Measurements from ENCODE around the gene PRKCB. TPM values are rescaled to one million over a fixed set of nuclear protein-coding genes. Genes with fewer than 3 reads are reported as not detected.

PRKCB gene
- total RNA-seq, 4 donors from 2014 or later = 0.29 to 9.5 (median 2.9) TPM

DNA sequence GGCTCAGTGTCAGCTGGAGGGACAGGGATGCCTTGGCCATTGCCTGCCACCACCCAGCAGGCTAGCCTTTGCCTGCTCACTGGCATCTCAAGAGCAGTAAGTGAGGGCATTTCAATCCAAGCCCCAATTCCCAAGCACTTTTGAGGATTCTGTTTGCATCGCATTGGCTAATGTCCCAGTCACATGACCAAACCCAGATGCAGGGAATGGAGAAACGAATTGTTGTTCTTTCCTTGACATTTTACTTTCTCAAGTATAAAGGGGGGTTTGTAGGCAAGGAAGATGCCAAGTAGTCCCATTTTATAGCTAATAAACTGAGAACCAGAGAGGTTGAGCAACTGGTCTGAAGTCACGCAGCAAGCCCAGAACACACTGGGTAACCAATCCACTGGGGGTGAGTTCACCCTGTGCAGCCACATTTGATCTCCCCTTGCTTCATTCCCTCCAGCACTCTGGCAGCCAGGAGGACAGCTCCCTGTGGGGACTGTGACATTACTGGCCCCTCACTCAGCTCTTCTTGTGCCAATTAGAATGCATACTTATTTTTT, 226.6 kb downstream of the PRKCB start:
- H3K27ac ChIP-seq = no peak overlapping the region
- intact Hi-C loops (cut with DNase I; ENCODE audit: low total_unique reads) = no loop called here
- no peaks in the 10 kb centered on the region for H3K27me3 ChIP-seq
- DNase-seq = no peak
- H3K4me1 ChIP-seq = no peaks in the 10 kb centered on the region
- no peaks in the 10 kb centered on the region for H3K36me3 ChIP-seq
- TF ChIP-seq, protein P1, sequence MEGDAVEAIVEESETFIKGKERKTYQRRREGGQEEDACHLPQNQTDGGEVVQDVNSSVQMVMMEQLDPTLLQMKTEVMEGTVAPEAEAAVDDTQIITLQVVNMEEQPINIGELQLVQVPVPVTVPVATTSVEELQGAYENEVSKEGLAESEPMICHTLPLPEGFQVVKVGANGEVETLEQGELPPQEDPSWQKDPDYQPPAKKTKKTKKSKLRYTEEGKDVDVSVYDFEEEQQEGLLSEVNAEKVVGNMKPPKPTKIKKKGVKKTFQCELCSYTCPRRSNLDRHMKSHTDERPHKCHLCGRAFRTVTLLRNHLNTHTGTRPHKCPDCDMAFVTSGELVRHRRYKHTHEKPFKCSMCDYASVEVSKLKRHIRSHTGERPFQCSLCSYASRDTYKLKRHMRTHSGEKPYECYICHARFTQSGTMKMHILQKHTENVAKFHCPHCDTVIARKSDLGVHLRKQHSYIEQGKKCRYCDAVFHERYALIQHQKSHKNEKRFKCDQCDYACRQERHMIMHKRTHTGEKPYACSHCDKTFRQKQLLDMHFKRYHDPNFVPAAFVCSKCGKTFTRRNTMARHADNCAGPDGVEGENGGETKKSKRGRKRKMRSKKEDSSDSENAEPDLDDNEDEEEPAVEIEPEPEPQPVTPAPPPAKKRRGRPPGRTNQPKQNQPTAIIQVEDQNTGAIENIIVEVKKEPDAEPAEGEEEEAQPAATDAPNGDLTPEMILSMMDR (IDR thresholded peaks at IDR 0.05) = no peak
- no peak for TF ChIP-seq POLR2A (IDR thresholded peaks at IDR 0.05)
- H3K9me3 ChIP-seq = no peaks in the 10 kb centered on the region
- H3K4me3 ChIP-seq = no peak overlapping the region

DNA sequence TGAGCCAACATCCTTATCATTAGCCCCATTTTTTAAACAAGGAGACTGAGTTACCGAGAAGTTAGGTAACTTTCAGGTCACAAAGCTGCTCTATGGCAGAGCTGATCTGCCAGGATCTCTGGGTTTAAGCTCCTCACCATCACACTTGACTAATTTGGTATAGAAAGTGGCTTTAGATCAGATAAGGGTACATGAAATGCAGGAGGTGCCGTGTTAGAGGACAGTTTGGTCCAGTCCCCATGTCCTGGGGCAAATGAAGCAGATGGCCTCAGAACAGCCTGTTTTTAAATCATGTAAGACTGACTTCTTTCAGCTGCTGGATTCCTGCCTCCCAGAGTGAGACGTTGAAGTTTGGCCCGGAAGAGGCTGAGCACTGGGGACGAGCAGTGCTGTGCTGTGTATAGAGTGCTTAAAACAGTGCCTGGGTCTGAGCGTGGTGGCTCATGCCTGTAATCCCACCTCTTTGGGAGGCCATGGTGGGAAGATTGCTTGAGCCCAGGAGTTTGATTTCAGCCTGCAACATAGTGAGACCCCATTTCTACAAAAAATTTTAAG, 233.3 kb downstream of the PRKCB start:
- no peaks in the 10 kb centered on the region for H3K36me3 ChIP-seq
- no peak overlapping the region for H3K4me3 ChIP-seq
- no peak overlapping the region for H3K27ac ChIP-seq
- H3K4me1 ChIP-seq = no peaks in the 10 kb centered on the region
- no peaks in the 10 kb centered on the region for H3K9me3 ChIP-seq
- TF ChIP-seq, protein P1 (IDR thresholded peaks at IDR 0.05) = no peak
- no peak for TF ChIP-seq POLR2A (IDR thresholded peaks at IDR 0.05)
- no peaks in the 10 kb centered on the region for H3K27me3 ChIP-seq
- DNase-seq = no peak
- intact Hi-C loops (cut with DNase I; ENCODE audit: low total_unique reads) = no loop called here

DNA sequence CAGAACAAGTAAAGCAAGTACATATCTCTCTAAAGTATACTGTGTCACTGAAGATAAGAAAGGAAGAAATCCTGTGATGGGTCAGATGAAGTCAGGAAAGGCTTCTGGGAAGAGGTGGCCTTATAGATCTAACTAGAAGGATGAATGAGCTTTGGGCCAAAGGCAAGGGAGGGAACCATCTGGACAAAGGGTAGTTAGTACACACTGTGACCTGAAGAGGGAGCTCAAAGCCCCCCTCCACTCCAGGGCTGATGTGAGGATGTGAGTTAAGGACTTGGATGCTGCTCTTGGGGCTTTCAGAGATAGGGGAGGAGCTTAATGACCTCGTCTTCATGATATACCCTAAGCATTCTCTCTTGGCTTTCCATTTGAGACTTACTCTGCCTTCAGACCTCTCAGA, 235.1 kb downstream of the PRKCB start:
- H3K36me3 ChIP-seq = no peaks in the 10 kb centered on the region
- no peak overlapping the region for H3K27ac ChIP-seq
- no peak for DNase-seq
- no peaks in the 10 kb centered on the region for H3K9me3 ChIP-seq
- H3K27me3 ChIP-seq = no peaks in the 10 kb centered on the region
- no peak for TF ChIP-seq POLR2A (IDR thresholded peaks at IDR 0.05)
- TF ChIP-seq, protein P1 (IDR thresholded peaks at IDR 0.05) = no peak
- H3K4me3 ChIP-seq = no peak overlapping the region
- no peaks in the 10 kb centered on the region for H3K4me1 ChIP-seq
- intact Hi-C loops (cut with DNase I; ENCODE audit: low total_unique reads) = no loop called here

DNA sequence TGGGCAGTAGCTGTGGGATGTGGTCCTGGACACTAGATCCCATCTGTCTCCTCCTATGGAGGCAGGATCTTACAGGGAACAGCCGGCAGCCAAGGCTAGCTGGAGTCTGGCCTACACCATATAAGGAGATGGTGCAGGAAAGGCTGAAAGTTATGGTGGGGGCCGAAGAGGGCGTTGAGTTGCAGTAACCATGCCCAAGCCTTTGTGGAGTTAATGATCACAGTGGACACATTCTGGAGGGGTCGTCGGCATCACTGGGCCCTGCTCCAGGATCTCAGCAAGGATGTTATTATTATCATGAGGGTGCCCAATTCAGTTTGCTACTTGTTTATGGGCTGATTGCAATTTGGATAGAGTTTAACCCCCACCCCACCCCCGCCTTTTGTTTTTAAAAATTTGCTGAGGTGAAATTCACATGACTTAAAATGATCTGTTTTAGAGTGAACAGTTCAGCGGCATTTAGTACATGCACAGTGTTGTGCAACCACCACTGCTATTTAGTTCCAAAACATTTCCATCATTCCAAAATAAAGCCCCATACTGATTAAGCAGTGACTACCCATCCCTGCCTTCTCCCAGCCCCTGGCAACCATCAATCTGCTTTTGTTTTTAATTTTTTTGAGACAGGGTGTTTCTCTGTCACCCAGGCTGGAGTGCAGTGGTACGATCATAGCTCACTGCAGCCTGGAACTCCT, 236.0 kb downstream of the PRKCB start:
- H3K4me1 ChIP-seq = no peaks in the 10 kb centered on the region
- DNase-seq = no peak
- H3K36me3 ChIP-seq = no peaks in the 10 kb centered on the region
- H3K27me3 ChIP-seq = no peaks in the 10 kb centered on the region
- no peak overlapping the region for H3K4me3 ChIP-seq
- intact Hi-C loops (cut with DNase I; ENCODE audit: low total_unique reads) = no loop called here
- no peaks in the 10 kb centered on the region for H3K9me3 ChIP-seq
- TF ChIP-seq POLR2A (IDR thresholded peaks at IDR 0.05) = no peak
- TF ChIP-seq, protein P1 (IDR thresholded peaks at IDR 0.05) = no peak
- no peak overlapping the region for H3K27ac ChIP-seq

DNA sequence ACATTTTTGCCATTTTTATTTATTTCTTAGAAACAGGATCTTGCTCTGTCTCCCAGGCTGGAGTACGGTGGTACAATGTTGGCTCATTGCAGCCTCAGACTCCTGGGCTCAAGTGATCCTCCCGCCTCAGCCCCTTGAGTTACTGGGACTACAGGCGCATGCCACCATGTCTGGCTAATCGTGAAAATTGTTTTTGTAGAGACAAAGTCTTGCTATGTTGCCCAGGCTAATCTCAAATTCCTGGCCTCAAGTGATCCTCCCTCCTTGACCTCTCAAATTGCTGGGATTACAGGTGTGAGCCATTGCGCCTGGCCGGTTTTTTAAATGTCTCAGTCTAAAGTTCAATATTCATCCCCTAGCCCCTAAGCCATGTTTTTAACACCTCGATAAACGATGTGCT, 237.5 kb downstream of the PRKCB start:
- TF ChIP-seq POLR2A (IDR thresholded peaks at IDR 0.05) = no peak
- TF ChIP-seq, protein P1 (IDR thresholded peaks at IDR 0.05) = no peak
- Histone ChIP-seq H3K36me3 (no peaks in the 10 kb centered on the region), H3K4me1 (no peaks in the 10 kb centered on the region), H3K4me3 (no peak overlapping the region), H3K27ac (no peak overlapping the region), H3K9me3 (no peaks in the 10 kb centered on the region), H3K27me3 (no peaks in the 10 kb centered on the region)
- no peak for DNase-seq
- intact Hi-C loops (cut with DNase I; ENCODE audit: low total_unique reads) = no loop called here
